Ovary (tissue), 3 donors: ENCODE measurements around the gene TLE2.

Source experiments
- EP300 ChIP-seq: sonication (generic); formaldehyde crosslinking; IDR thresholded peaks from one replicate; pipeline ENCODE4 v1.6.1; 2017; ENCODE audit warnings: antibody characterized with exemption
- POLR2A ChIP-seq: fragments of 450-650 bp; IDR thresholded peaks from one replicate; pipeline ENCODE4 v1.6.1; 2017; ENCODE audit warnings: antibody characterized with exemption, mild to moderate bottlenecking, moderate library complexity
- TF ChIP-seq, protein P1 (sequence below), 3 donors: fragments of 450-650 bp in 2 of 3; fragments of 200-600 bp in 1 of 3; IDR thresholded peaks; one replicate each; pipeline versions ENCODE4 v1.5.1 to v1.8.0; 2016 to 2022; ENCODE audit warnings: antibody characterized with exemption in 3 of 3, mild to moderate bottlenecking in 1 of 3
- donor health status: DM: no; HTN: no; CAD: no.

DNA sequence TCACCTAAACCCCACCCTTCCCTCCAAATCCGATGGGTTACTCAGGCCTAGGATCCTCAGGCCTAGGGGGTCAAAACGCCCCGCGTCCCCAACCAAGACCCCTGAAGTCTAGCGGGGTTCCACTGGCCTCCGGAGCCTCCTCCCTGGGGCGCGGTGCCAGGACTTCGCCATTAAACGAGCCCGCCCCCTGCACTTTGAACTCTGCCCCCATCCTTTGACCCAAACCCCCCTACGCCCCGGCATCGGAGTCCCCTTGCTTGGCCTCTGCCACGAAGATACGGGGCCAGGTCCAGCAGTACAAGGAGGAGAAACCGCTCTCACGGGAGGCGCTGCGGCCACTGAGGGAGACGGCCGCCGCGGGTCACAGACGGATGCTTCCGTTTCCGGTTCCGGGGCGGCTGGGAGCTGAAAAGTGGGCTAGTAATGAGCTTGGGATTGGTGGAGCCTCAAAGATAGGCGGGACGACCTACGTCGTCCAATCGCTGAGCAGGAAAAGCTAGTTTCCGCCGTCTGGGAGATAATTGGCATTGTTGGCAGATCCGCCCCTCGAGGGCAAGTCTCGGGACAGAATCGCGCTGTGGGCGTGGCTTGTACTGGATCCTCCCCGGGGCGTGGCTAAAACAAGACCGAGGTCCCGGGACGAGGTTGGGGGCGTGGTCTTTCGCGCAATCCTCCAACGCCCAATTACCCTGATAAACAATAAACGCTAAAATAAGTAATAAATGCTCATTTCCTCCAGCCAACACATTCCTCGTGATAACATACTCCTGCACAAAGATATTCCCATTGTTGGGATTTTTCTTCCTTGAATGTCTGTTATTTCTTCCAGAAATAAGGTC, 78.6 kb downstream of the TLE2 start:
- TF ChIP-seq, protein P1, sequence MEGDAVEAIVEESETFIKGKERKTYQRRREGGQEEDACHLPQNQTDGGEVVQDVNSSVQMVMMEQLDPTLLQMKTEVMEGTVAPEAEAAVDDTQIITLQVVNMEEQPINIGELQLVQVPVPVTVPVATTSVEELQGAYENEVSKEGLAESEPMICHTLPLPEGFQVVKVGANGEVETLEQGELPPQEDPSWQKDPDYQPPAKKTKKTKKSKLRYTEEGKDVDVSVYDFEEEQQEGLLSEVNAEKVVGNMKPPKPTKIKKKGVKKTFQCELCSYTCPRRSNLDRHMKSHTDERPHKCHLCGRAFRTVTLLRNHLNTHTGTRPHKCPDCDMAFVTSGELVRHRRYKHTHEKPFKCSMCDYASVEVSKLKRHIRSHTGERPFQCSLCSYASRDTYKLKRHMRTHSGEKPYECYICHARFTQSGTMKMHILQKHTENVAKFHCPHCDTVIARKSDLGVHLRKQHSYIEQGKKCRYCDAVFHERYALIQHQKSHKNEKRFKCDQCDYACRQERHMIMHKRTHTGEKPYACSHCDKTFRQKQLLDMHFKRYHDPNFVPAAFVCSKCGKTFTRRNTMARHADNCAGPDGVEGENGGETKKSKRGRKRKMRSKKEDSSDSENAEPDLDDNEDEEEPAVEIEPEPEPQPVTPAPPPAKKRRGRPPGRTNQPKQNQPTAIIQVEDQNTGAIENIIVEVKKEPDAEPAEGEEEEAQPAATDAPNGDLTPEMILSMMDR (IDR thresholded peaks at IDR 0.05) = peak in 2 of 3 donors; percentile 10 to 21
- peak; percentile 18 for TF ChIP-seq EP300
- peak; percentile 96 for TF ChIP-seq POLR2A
